NCI-H2227 (cell line): Measurements from ENCODE around the gene LMCD1.

ENCODE experiments used
- DNase-seq: peaks from one replicate; lab custom pipeline; 2025; ENCODE audit not compliant: unreplicated experiment; lab: John Stamatoyannopoulos, UW

The LMCD1 gene, protein sequence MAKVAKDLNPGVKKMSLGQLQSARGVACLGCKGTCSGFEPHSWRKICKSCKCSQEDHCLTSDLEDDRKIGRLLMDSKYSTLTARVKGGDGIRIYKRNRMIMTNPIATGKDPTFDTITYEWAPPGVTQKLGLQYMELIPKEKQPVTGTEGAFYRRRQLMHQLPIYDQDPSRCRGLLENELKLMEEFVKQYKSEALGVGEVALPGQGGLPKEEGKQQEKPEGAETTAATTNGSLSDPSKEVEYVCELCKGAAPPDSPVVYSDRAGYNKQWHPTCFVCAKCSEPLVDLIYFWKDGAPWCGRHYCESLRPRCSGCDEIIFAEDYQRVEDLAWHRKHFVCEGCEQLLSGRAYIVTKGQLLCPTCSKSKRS

GRCh38 chr3:8501371-8502131 is at the start of gene LMCD1:
Gene LMCD1, plus strand, starts transcription at chr3:8501823. Its CDS starts 116 bp downstream, at chr3:8501939.
- peak; percentile 93 for DNase-seq

GRCh38 chr3:8452112-8452511 is 49.5 kb upstream of the LMCD1 start:
- DNase-seq = no peak

DNA sequence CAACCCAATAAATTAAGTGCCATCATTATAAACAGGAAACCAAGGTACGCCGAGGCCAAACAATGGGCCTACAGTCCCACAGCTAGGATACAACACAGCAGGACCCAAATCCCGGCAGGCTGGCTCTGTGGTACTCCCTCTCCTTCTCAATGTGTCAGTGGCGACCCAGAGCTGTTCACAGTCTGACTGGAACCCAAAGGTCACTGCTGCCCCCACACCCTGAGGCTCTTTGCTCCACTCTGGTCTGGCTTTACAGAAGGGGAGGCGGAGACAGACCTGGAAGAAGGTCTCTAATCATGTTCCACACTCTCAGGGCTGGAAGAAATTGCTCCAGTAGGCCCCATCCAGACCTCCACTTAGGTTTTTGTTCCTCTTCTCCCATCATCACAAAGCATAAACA is 48.5 kb upstream of the LMCD1 start:
- no peak for DNase-seq

GRCh38 chr3:8455526-8456411 is 45.9 kb upstream of the LMCD1 start:
- DNase-seq = no peak

- no peak for DNase-seq
These were observed 45.2 kb upstream of the LMCD1 start for GRCh38 chr3:8456412-8456811.

DNA sequence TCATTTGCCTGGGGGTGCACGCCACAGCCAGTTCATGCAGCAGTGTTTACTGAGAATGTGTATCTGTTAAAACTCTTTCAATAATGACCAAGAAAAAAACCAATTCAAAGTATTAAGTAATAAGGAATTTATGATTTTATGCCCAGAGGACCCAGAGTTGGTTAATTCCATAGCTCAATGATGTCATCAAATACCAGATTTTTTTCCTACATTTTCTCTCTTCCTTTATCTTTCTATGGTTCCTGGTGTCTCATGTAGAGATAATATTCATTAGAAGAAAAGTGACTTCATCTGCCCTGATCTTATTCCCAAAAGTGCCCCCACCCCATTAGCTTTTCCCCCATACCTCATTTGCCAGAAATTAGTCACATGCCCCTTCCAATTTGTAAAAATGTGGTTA is 44.6 kb upstream of the LMCD1 start:
- DNase-seq = no peak

DNA sequence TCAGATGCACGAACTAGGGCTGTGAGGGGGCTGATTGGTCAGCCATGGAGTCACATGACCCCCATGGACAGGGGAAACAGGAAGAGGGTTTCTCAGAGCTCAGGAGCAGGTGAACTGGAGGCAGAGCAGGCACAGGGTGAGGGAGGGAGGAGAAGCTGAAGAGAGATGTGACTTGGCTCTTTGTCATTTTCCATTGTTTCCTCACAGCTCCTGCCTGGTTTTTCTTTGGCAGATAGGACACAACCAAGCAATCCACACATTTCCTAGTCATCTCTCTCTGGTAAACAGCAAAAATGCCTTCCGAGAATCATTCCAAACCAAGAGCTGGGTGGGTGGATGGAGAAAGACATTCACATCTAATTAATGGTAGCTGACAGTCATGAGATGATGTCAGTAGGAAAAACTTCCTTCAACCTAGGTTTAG is 43.4 kb upstream of the LMCD1 start:
- no peak for DNase-seq

- no peak for DNase-seq
These were observed 42.9 kb upstream of the LMCD1 start for GRCh38 chr3:8458711-8459110.

GRCh38 chr3:8460050-8460708 is 41.4 kb upstream of the LMCD1 start:
- DNase-seq = no peak

- no peak for DNase-seq
These were observed 40.7 kb upstream of the LMCD1 start for GRCh38 chr3:8460815-8461456.

DNA sequence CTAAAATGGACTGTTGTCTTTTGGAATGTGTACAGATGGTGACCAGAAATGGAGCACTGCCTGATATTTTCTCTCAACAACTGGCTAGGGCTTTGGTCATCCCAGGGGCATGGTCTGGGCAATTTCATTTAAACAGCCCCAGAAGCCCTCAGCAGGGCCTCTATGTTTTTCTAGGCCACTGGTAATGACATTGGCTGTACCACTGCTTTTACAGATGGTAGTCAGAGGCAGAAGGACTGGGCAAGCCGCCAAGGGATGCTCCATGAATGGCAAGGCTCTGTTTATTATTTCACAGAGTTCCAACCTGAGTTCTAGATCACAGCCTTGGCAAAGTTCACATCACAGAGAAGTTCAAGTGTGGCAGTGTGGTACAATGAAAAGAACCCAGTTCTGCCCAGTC is 37.0 kb upstream of the LMCD1 start:
- DNase-seq = no peak

DNA sequence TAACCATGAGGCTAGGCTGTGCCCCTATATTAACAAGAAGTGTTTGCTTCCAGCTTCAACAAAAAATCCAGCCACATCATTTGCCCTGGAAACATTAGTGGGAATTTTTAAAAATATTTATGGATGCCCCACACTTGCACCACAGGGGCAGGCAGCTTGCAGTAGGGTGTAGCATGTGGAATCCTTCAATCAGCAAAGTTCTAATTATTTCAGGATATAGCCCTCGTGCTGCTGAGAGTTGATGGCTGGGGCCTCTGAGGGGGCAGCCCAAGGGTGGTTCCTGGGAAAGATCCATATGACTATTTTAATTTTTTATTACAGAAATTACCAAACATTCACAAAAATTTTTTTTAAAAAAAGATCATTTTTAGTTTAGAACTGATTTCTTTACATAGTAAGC is 35.1 kb upstream of the LMCD1 start:
- no peak for DNase-seq

DNA sequence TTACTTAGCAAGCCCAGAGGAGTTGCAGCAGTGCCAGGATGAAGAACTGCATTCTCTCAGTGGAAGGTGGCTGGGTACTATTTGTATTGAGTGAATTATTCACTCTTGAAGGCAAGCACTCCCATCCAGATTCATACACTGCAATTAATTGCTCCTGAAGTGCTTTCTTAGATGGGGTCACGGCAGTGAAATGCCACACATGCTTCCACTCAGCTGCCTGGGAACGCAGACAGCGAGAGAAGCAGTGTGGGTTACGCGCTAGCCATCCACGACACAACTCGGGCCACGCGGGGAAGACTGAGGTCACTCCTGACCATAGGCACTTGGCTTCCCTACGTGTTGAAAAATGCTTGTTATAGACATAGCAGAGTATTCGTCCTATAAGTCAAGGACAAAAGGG is 30.8 kb upstream of the LMCD1 start:
- DNase-seq = no peak

DNA sequence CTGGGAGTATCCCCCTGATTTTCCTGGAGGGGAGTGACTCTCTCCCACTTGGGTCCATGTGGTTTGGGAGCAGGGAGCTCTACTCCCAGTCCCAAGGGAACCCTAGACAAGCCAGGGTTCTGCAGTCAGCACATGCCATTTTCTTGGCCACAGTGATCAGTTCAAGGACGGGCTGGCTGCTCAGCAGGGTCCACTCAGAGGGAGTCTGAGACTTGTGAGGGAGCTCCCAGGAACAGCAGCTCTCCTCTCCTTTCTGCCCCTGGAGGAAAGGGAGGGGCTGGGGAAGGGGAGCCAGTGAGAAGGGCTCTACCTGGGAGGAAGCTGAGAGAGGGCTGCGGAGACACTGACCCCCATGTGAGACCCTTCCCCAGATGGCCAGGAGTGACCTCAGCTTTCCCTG is 29.1 kb upstream of the LMCD1 start:
- no peak for DNase-seq

DNA sequence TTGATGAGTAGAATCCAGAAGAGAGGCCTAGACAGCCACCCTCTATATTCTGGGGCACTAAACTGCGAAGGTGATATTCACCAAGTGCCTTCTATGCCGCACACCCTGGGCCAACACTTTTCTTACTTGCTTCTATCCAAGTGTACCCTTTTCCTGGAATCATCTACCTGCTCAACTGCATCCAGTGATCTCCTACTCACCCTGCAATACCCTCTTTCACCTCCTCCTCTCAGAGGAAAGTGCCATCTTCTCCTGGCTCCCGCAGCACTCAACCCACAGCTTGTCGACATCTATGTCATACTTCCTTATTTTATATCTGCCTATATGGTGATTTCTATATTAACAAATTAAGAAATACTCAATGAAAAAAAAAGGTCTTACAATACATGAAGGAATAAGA is 28.6 kb upstream of the LMCD1 start:
- no peak for DNase-seq

- no peak for DNase-seq
These were observed 27.6 kb upstream of the LMCD1 start for GRCh38 chr3:8473990-8474389.

- no peak for DNase-seq
These were observed 26.6 kb upstream of the LMCD1 start for GRCh38 chr3:8474991-8475390.

- DNase-seq = no peak
These were observed 20.9 kb upstream of the LMCD1 start for GRCh38 chr3:8480699-8481098.

- no peak for DNase-seq
These were observed 20.2 kb upstream of the LMCD1 start for GRCh38 chr3:8481380-8481779.

DNA sequence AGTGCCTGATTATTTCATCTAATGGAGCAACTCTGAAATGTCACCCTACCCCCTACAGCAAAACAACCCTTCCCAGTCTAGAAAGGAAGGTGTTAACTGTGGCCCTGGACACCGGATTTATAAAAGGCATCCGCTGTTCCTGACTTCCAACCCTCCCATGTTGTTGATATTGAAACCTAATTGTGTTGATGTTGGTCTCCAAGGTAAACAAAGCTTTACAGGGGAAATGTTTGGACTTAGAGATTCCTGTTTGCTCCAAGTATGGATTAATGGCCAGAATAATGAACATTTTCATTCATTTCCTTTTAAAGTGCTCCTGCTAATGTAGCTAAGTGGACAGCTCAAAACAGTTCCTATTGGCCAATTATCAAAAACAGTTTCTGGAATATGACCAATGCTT is 19.4 kb upstream of the LMCD1 start:
- no peak for DNase-seq
